Stimulated activated CD4-positive, alpha-beta T cell treated with anti-CD3 and anti-CD28 coated beads, Interleukin-2, amount 100 ng/mL, for 24 hours (primary cell): ENCODE results near the gene TMEM38B.
"Not testable (repeated sequence)": the region's sequence is repeated elsewhere in the genome, so short reads cannot be mapped to it uniquely, and the experiment has no call there.

ENCODE experiments used
- DNase-seq, 2 donors: peaks; one replicate each; pipeline ENCODE4 v3.0.0-alpha.2; 2020

The TMEM38B gene

GRCh38 chr9:105728230-105728629 lies 33.9 kb downstream of the TMEM38B start:
- not testable (repeated sequence) for DNase-seq

- not testable (repeated sequence) for DNase-seq
Measured at GRCh38 chr9:105731420-105731819, 37.1 kb downstream of the TMEM38B start.

GRCh38 chr9:105735366-105735765 lies 41.0 kb downstream of the TMEM38B start:
- DNase-seq, result no peak

GRCh38 chr9:105737205-105737604 lies 42.9 kb downstream of the TMEM38B start:
- no peak for DNase-seq

GRCh38 chr9:105742088-105742487 lies 47.7 kb downstream of the TMEM38B start:
- no peak for DNase-seq

GRCh38 chr9:105747325-105747724 lies 53.0 kb downstream of the TMEM38B start:
- DNase-seq, result not testable (repeated sequence)

- DNase-seq, result no peak
Measured at GRCh38 chr9:105751761-105752160, 57.4 kb downstream of the TMEM38B start.

GRCh38 chr9:105757496-105758251 lies 63.3 kb downstream of the TMEM38B start:
- no peak for DNase-seq

- DNase-seq, result no peak
Measured at GRCh38 chr9:105760053-105760452, 65.7 kb downstream of the TMEM38B start.

GRCh38 chr9:105782561-105783494 lies 88.5 kb downstream of the TMEM38B start:
- DNase-seq, result not testable (repeated sequence)

- not testable (repeated sequence) for DNase-seq
Measured at GRCh38 chr9:105783495-105783872, 89.1 kb downstream of the TMEM38B start.

GRCh38 chr9:105786796-105787195 lies 92.5 kb downstream of the TMEM38B start:
- DNase-seq, result not testable (repeated sequence)

- no peak for DNase-seq
Measured at GRCh38 chr9:105816202-105816744, 121.9 kb downstream of the TMEM38B start.

GRCh38 chr9:105816981-105817380 lies 122.6 kb downstream of the TMEM38B start:
- no peak for DNase-seq

- no peak for DNase-seq
Measured at GRCh38 chr9:105818903-105819302, 124.6 kb downstream of the TMEM38B start.

GRCh38 chr9:105822814-105823213 lies 128.5 kb downstream of the TMEM38B start:
- DNase-seq, result no peak
